ENCODE data around the gene KCTD3.

Gene KCTD3

DNA sequence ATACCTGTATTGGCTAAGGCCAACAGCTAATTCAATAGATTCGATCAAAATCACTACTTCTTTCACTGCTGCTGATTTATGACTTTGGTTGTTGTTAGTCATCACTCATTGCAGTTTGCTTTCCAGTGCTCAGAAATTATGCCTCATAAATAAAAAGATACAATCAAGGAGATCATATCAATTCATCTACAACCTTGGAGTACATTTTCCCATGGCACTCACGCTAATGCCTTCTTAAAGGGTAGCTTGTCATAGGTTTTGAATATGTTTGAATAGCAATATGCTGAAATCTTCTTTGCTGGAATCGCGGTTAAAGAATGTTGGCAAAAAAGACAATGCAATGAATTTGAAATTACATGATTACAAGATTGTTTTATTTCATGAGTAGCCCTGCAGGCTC, 89.9 kb downstream of the KCTD3 start:
- no peak for DNase-seq (ENCODE audit: low read depth)

DNA sequence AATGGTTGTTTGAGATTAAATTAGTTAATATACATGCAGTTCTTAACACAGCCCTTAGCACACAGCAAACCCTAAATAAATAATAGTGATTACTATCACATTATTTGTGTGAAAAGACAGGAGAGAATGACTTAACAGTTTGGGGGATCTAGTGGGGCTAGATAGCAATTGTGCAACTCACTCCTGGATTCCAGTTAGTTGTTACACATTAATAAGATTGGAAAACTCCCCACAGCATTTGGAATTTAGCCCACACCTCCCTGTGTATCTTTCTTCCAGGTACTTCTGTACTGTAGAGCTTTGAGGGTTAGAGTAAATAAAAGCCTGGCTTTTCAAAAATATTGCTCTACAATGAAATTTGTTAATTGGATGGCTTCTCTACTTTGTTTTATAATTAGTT, 93.2 kb downstream of the KCTD3 start:
- no peak for DNase-seq (ENCODE audit: low read depth)

DNA sequence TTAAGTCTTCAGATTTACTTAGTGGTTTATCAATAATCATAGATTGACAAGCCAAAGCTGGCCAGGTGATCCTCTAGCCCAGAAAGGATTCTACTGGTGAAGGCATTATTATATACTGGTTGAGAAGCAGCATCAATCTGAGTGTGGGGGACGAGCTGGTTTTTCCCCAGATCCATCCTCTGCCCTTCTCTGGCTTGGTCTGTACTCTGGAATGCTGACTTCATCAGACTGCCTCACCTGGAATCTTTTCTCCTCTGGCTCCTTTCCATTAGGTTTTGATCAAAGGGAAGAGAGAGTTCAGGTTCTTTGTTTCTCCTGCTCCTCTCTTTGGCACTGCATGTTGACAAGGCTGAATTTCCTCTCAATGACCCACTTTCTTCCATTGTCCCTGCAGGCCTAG, 93.9 kb downstream of the KCTD3 start:
- no peak for DNase-seq (ENCODE audit: low read depth)

DNA sequence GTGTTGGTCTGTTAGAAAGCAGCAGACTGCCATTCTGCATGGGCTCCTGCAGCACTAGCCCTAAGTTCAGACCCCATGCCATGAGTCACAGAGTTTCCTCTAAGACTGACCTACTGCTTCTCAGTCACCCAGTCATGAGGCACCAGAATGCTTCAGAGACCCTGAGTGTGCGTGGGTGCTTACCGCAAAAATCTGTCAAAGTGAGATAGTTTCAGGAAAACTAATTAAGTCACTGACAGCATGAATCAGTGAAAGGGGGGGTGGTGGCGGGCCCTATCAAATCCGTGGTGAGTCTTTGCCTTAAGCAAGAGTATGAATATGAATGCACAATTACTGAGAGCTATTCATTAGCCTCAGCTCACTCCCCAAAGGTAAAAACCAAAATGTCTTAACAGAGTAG, 98.1 kb downstream of the KCTD3 start:
- DNase-seq (ENCODE audit: low read depth) = no peak

DNA sequence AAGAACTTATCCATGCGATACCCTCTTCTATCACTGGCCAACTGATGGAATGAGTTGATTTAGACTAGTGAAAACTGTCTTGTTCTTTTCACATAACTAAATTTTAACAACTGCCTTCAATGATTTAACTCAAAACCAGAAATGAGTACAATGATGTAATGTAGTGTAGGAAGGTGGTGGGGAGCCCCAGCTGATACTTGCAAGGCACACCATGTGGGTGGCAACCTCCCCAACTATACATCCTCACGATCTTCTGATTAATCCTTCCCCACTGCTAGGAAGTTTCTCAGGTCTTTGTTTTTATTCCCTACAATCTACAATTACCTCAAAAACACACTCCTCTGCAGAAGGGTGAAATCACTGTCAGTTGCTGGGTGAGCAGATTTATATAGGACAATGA, 100.7 kb downstream of the KCTD3 start:
- DNase-seq (ENCODE audit: low read depth) = no peak

DNA sequence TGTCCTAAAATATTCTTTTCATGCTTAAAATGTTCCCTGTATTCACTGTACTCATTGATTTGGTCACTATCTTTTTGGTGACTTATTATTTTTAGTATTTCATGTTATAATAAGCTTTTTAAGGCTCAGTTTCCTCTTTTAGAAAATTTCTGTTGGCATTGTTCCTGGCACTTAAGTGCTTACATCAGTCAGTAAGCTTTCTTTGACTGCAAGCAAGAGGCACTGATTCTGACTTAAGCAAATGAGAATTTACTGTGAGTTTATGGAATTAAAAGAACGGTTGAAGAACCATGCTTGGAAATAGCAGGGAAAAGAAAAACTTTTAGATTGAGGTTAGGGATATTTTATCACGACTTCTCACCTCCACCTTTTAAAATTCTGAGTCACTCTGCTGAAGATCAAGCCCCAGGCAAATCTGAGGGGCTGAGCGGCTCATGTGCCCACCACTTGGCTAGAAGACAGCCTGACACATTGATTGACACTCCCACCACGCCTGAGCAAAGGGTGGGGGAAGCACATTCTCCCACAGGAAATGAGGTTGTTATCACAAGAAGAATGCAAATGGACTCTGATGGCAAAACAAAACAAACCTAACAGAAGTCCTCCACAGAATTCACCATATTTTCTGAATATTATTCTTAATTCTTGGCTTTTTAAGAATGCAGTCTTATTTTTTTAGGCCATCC, 102.8 kb downstream of the KCTD3 start:
- DNase-seq (ENCODE audit: low read depth) = no peak

All from T follicular helper cell (primary cell).